ENCODE data around the gene EOLA1.
"Not testable (repeated sequence)": the region's sequence is repeated elsewhere in the genome, so short reads cannot be mapped to it uniquely, and the experiment has no call there.

EOLA1 gene

DNA sequence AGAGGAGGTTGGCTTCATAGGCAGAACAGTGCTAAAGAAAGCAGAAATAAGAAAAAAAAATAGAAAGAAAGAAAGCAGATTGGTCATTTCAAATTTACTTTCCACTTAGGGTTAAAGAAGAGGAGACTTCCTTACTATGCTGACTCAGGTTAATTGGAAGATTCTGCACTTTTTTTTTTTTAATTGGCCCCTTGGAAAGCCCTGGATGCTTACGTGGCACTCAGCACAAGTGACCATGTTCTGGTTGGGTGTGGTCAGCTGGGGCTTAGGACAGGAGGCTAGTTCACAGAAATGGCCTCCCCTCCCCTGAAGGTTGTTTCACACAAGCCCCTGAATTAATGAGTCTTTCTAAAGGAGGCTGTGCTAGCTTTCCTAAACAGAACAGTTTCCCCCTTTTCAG lies 31.9 kb downstream of the EOLA1 start:
- Histone ChIP-seq H3K4me1 (ENCODE audit: insufficient read depth, low read length) (no peaks in the 10 kb centered on the region), H3K36me3 (ENCODE audit: insufficient read depth, low read length) (no peaks in the 10 kb centered on the region), H3K9me3 (ENCODE audit: control insufficient read depth, insufficient read depth, low read length) (no peaks in the 10 kb centered on the region), H3K9ac (ENCODE audit: low read depth, low read length) (no peak overlapping the region)

DNA sequence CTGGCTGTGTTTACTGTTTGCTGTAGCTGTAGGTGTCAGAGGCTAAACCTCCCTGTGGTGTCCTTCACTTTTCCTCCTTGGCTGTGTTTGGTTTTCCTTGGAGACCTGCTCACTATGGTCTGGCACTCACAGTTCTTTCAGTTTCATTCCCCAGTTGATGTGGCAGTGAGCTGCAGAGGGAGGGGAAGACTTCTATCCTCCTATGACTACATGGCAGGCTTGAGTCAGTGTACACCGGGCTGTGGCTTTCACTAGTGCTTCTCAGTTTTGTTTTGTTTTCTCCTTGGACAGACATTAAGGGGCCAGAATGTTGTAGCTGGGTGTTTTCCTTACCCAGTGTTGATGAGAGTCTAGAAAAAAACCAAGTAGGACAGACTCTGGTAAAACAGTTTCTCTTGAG lies 32.6 kb downstream of the EOLA1 start:
- not testable (repeated sequence) for H3K36me3 ChIP-seq (ENCODE audit: insufficient read depth, low read length); H3K9me3 ChIP-seq (ENCODE audit: control insufficient read depth, insufficient read depth, low read length); H3K4me1 ChIP-seq (ENCODE audit: insufficient read depth, low read length); H3K9ac ChIP-seq (ENCODE audit: low read depth, low read length)

- H3K4me1 ChIP-seq (ENCODE audit: insufficient read depth, low read length); H3K9ac ChIP-seq (ENCODE audit: low read depth, low read length); H3K36me3 ChIP-seq (ENCODE audit: insufficient read depth, low read length); H3K9me3 ChIP-seq (ENCODE audit: control insufficient read depth, insufficient read depth, low read length): not testable (repeated sequence)
Measured at GRCh38 chrX:149585631-149586030, 44.8 kb downstream of the EOLA1 start.

- not testable (repeated sequence) for H3K9me3 ChIP-seq (ENCODE audit: control insufficient read depth, insufficient read depth, low read length); H3K9ac ChIP-seq (ENCODE audit: low read depth, low read length); H3K36me3 ChIP-seq (ENCODE audit: insufficient read depth, low read length); H3K4me1 ChIP-seq (ENCODE audit: insufficient read depth, low read length)
Measured at GRCh38 chrX:149587359-149587758, 46.5 kb downstream of the EOLA1 start, which contains the start of gene MAGEA9B. Gene MAGEA9B (minus strand): TSS chrX:149587459. CDS start chrX:149583179, 4,280 bp downstream.

DNA sequence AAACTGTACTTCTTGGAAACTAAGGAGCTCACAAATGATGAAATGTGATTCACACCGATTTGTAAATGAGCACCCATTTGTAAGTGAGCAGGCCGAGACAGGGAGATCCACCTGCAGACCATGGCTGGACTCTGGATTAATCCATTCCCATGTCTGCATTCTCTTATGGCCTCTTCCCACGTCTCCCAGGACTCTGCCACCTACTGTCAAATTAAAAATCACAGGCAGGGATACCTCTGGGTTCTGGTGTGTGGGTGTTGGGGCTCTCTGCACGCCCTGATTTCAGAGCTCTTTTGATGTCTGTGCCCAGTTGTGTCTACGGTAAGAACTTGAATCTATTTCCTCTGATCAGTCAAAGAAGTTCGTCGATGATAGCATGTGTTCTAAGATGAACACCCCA lies 50.2 kb downstream of the EOLA1 start:
- H3K36me3 ChIP-seq (ENCODE audit: insufficient read depth, low read length); H3K9ac ChIP-seq (ENCODE audit: low read depth, low read length); H3K4me1 ChIP-seq (ENCODE audit: insufficient read depth, low read length); H3K9me3 ChIP-seq (ENCODE audit: control insufficient read depth, insufficient read depth, low read length): not testable (repeated sequence)

DNA sequence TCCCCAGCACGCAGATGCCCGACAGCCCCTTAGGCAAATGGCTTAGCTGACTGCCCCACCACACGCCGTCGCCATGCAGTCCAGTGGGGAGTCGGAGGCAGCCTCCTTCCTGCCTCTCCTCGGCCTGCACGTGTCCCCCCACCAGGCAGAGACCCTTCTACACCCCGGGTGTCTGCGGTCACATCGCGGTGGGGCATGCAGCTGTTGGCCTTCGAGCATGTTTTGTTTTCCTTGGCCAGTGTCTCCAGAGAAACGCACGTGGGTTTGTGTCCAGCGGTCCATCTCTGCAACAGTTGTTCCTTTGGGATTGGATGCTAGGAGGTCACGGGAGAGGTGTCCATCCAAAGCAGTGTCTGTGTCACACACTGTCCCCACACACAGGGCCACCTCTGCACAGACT lies 54.4 kb downstream of the EOLA1 start, which contains the start of gene HSFX2:
TSS of gene HSFX2 (minus strand) at position 101 of the 400 bp plus-strand sequence. CDS start 614 bp downstream, outside the sequence.
- H3K9ac ChIP-seq (ENCODE audit: low read depth, low read length) = not testable (repeated sequence)

GRCh38 chrX:149595943-149596342 lies 55.1 kb downstream of the EOLA1 start:
- H3K9me3 ChIP-seq (ENCODE audit: control insufficient read depth, insufficient read depth, low read length); H3K36me3 ChIP-seq (ENCODE audit: insufficient read depth, low read length); H3K9ac ChIP-seq (ENCODE audit: low read depth, low read length); H3K4me1 ChIP-seq (ENCODE audit: insufficient read depth, low read length): not testable (repeated sequence)

More for the DNA sequence above, 54.4 kb downstream of the EOLA1 start, which contains the start of gene HSFX2:
- not testable (repeated sequence) for H3K36me3 ChIP-seq (ENCODE audit: insufficient read depth, low read length); H3K9me3 ChIP-seq (ENCODE audit: control insufficient read depth, insufficient read depth, low read length); H3K4me1 ChIP-seq (ENCODE audit: insufficient read depth, low read length)

Measured in ES-I3 (cell line).